HG02610 (cell line): ENCODE results near the gene PLXNA3.

Source experiments
- ATAC-seq: cut with Tn5 transposase; IDR thresholded peaks from one replicate; pipeline ENCODE4 v1.9.1; 2021; ENCODE audit warnings: mild to moderate bottlenecking, moderate library complexity; ENCODE audit not compliant: unreplicated experiment

PLXNA3 gene

DNA sequence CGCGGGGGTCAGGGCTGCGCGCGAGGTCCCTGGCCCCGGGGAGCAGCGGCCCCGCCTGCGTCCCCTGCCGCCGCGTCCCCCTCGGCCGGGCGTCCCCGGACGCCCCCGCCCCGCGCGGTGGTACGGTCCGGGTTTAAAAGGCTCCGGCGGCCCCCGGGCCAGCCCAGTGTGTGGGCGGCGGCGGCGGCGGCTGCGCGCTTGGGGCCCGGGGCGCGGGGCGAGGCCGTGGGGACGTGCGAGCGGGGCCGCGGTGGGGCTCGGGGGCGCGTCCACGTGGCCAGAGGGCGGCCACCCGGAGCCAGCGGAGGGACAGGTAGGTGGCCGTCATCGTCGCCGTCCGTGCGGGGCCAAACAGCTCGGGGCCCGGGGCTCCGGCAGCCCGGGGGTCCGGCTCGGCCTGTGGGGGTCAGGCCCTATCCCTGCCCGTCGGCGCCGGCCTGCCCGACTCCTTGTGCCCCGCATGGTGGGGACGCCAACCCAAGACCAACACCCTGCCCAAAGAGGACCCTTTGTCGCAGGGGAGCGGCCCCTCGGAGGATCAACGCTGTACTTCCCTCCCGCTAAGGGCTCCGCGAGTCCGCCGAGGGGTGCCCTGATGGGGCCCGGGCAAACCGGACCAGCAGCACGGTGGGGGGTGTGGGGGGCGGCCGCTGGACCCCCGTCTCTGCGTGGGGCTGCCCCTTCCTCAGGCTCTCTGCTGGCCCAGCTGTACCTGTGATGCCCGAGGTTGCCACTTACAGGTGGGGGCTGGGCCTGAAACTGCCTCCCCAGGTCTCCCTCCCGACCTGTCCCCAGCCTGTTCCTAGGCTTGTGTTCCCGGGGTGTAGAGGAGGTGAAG lies at the start of gene PLXNA3:
PLXNA3 (plus strand) TSS at position 166 of the 838 bp plus-strand sequence. CDS start 1,903 bp downstream, outside the sequence.
- peak; percentile 36 for ATAC-seq

DNA sequence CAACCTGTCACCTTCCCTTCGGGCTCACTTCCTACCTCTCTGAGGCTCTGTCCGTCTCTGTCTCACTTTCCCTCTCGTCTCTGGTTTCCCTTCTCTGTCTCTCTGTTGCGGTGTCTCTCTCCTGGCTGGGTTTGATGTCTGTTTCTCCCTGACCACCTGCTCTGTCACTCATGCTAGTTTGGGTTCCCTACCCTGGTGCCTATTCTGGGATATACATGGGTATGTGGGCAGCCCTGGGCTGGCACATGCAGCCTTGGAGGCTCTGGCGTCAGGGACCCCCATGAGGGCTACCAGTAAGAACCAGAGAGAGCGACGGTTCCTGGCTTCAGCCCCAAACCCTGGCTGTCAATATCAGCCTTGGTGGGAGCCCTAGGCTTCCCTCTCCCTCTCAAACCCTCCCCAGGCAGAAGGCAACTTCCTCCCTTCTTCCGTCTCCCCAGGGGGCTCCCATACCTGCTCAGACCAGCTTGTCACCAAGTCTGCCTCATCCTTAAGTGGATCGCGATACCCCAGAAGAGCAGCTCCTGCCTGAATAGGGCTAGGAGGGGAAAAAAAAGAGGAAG lies 49.3 kb upstream of the PLXNA3 start:
- peak; percentile 10 for ATAC-seq

DNA sequence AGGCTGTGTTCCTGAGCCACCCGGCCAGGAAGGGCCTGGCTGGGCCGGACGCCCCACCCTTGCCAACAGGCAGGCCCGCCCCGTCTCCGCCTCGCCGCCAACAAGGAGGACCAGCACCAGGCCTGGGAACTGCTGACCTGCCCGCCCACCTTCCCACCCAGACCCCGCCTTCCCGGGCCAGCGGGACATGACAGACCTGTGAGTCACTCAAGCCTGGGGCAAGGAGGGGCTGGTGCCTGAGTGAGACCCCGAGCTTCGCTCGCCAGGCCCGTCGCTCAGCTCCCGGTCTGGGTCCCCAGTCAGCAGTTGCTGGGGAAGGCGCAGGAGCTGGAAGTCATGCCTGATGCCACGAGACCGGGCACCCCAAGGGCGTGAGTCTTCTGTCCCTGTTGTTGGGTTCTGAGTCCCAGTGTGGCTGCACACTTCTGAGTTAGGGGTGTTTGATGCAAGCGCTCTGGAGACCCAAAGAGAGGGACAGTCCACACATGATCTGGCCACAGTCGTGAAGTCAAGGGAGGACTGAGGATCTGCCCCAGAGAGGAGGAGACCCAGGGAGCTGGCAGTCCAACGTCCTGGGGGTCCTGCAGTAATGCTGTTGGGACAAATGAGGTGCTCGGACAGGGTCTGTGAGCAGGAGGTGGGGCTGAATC lies 48.7 kb upstream of the PLXNA3 start, which contains the start of gene DNASE1L1:
DNASE1L1 (minus strand) TSS at position 33 of the 650 bp plus-strand sequence. CDS start 3,686 bp downstream, outside the sequence.
- peak; percentile 60 for ATAC-seq

DNA sequence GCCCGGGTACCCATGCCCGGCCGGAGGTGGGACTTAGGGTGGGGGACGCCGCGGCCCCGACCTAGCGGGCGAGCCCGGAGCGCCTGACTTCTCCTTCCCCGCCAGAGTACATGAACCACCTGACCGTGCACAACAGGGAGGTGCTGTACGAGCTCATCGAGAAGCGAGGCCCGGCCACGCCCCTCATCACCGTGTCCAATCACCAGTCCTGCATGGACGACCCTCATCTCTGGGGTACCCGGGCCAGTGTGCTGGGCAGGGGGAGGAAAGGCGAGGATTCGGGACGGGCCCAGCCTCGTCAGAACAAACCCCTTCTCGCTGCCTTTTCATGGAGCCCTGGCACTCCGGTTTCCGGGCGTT lies 46.1 kb upstream of the PLXNA3 start:
- ATAC-seq: peak; percentile 41

DNA sequence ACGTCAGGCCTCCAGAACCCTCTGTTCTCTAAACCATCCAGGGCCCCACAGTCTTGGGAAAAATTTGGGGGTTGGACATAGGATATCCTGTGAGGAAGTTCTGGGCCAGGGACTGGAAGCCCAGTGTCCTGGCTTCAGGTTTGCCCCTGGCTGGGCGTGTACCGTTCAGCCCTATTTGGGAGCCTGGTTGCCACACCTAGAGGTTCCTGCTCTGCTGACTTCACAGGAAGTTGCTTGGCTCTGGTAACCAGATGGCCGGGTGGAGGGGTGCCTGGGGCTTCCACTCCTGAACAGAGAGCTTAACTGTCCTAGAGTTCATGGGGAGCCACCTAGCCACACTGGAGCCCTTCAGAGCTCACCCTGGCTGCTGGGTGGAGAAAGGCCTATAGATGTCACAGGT lies 45.6 kb upstream of the PLXNA3 start:
- ATAC-seq: no peak

DNA sequence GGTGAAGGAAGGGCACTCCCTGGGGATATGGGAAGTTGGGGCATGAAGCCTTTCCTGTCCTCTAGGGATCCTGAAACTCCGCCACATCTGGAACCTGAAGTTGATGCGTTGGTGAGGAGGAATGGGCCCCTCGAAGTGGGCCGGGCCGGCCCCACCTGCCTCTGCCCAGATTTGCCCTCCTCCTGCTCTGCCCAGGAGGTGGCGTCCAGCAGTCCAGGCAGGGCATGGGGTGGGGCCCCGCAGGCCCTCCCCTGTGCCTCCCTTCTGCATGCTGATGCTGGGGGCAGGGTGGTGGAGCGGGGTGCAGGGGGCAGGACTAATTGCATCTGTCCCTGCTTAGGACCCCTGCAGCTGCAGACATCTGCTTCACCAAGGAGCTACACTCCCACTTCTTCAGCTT lies 44.9 kb upstream of the PLXNA3 start:
- no peak for ATAC-seq

DNA sequence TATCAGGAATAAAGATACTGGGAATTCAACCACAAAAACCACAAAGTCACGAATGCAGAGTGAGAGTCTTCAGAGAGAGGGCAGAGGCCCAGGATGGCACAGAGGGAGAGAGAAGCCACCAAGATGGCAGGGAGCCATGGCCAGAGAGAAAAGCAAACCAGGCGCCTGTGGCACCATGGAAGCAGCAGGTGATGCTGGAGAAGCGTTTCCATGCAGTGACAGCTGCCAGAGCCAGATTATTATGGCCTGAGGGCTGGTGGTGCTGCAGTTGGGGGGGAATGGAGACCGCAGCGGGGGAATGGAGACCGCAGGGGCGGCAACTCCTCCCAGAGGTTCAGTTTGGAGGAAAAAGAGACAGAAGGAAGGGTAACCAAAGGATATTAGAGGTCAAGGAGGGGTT lies 40.9 kb upstream of the PLXNA3 start:
- ATAC-seq: no peak

DNA sequence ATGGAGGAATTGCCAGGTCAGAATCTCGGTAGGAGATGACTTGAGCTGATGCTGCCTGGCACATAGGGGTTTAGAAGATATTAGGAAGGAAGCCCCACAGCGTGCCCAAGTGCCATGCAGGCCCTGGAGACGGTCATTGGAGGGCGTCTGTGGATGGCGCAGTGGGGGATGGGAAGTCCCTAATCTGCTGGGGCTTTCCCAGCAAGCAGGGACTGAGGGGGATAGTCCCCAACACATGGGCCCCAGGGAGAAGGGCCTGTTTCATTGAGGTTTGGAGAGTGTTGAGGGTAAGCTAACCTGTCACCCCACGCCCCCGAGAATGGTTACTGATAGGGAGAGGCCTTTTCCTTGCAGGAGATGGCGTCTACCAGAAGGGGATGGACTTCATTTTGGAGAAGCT lies 38.9 kb upstream of the PLXNA3 start:
- no peak for ATAC-seq

DNA sequence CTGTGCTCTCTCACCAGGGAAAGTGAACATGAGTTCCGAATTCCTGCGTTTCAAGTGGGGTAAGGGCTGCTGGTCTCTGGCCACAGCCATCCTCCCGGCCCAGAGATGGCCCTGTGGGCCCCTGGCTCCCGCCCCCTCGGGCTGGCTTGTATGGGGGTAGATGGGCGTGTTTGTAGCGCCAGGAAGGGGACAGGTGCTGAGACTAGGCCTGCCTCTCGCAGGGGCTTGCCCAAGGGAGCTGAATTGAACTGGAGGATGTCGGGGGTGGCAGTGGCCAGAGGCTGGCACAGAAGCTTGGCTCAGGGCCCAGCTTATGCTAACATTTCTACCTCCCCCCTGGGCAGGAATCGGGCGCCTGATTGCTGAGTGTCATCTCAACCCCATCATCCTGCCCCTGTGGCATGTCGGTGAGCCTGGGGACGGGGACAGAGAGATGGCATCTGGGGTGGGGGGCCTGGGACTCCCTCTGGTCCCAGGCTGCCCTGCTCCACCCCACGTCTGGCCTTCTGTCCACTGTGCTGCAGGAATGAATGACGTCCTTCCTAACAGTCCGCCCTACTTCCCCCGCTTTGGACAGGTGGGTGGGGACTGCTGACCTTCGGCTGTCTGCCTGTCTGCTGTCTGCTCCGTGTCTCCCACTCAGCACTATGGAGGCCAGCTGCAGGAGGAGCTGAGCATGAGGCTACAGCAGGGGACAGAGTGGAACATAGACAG lies 38.2 kb upstream of the PLXNA3 start:
- no peak for ATAC-seq

DNA sequence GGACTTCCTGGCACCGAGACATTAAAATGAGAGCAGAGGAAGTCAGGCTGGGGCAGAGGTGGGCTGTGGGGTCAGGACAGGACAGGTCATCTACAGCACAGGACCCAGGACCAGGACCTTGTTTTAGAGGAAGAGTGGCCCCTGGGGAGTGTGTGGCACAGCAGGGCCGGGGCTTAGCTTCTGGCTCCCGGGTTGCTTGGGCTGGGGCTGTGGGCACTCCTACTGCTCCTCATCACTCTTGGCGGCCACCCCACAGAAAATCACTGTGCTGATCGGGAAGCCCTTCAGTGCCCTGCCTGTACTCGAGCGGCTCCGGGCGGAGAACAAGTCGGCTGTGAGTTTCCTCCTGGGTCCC lies 37.7 kb upstream of the PLXNA3 start:
- no peak for ATAC-seq

DNA sequence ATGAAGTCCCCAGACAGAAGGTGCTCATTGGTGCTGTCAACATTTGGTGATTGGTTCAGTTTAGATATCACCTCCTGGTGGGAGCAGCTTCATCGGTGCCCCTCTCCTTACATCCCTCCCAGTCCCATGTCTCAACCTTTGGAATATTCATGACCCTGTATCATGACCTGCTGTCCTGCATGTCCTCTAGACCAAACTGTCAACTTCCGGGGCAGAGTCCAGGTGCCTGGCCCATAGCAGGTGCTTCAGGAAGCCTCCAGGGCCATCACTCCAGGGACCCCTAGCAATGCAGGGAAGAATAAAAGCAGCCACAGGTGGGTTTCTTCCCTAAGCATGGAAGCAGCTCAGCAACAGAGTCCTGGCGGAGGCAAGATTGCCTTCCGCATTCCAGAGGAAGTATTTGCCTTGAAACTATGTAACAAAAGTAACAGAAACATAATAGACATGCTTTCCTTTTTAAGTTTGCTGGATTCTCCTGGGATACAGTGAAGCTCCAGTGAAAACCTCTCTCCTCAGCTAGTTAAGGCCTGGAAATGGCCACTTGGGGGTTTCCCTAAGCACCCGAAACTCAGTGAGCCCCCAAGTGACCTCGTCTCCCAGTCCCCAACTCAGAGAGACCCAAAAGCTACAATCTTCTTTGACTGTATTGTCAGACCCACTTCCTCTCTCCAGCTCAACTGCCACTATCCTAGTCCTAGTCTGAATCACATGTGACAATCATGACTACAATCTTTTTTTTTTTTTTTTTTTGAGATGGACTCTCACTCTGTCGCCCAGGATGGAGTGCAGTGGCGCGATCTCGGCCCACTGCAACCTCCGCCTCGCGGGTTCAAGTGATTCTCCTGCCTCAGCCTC lies 30.9 kb upstream of the PLXNA3 start:
- ATAC-seq: no peak

DNA sequence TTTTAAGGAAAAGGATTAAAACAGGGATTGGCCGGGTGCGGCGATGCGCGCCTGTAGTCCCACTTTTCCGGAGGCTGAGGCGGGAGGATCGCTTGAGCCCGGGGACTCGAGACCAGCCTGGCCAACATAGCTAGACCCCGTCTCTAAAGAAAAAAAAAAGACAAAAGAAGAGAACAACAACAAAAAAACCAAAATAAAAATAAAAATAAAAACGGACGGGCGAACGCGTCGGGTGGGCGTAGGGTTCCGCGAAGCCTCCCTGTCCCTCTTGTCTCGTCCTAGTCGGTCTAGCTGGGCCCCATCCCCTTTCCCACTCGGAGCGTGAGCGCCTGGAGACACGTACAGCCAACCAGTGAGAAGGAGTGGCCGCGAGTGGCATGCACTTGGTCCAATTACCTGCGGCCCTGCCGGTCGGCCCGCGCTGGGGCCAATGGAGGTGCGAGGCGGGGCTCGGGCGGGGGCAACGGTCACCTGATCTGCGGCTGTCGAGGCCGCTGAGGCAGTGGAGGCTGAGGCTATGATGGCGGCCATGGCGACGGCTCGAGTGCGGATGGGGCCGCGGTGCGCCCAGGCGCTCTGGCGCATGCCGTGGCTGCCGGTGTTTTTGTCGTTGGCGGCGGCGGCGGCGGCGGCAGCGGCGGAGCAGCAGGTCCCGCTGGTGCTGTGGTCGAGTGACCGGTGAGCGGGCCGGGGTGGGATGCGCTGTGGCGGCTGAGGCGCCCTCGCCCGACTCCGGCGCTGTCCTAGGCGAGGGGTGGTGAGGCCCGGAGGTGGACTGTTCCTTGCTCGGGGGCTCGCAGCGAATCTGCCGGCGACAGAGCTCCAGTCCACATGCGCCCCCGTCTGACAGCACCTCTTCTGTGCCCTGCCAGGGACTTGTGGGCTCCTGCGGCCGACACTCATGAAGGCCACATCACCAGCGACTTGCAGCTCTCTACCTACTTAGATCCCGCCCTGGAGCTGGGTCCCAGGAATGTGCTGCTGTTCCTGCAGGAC lies 29.6 kb upstream of the PLXNA3 start, which contains the start of gene ATP6AP1:
ATP6AP1 (plus strand) TSS at position 502 of the 996 bp plus-strand sequence; CDS start at position 518, 16 bp downstream.
- ATAC-seq: peak; percentile 97

DNA sequence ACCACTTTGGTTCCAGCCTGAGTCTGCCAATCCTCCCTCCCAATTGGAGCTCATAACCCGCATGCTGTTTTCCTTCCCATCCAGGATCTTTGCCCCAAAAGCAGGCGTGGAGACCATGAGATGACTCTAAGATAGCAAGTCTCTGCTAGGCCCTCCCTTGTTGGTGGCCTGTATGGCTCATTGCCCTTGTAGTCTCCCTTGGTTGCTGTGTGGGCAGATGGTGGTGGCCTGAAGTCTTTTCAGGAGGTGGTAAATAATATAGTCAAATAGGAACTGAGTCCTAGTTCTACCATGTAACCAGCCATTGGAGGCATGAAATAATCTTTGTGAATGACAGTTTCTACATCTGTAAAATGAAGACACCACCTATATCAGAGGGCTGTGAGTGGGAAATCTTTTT lies 28.4 kb upstream of the PLXNA3 start:
- no peak for ATAC-seq

DNA sequence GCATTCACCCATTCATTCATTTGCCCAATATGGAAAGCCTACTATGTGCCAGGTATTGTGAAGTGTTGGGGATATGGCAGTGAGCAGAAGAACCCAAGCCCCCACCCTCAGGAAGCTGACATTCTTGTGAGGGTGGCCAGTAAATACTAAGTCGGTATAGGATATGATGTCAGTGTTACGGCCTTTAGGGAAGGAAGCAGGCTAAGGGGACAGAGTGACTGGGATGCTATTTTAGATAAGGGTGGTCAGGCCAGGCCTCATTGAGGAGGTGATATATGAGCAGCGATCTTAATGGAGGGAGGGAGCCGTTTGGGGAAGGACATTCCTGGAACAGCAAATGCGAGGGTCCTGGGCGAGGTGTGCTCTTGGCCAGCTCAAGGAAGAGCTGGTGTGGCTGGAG lies 27.6 kb upstream of the PLXNA3 start:
- ATAC-seq: no peak

DNA sequence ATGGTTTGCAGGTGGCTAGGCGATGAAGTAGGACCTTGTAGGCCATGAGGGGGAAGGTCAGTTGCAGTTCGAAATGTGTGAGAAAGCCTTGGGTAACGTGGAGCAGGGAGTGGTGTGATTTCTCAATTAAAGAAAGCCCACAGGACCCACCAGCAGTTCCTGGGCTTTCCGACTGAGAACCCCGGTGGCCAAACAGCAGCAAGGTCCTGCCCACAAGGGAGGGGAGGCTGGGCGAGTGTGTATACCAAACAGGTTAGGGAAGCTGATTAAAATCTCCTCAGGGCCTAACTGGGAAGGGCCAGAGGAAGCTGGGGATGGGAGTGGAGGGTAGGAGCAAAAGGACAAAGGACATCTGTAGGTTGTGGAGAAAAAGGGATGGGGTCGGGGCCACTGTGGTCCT lies 27.2 kb upstream of the PLXNA3 start:
- no peak for ATAC-seq

DNA sequence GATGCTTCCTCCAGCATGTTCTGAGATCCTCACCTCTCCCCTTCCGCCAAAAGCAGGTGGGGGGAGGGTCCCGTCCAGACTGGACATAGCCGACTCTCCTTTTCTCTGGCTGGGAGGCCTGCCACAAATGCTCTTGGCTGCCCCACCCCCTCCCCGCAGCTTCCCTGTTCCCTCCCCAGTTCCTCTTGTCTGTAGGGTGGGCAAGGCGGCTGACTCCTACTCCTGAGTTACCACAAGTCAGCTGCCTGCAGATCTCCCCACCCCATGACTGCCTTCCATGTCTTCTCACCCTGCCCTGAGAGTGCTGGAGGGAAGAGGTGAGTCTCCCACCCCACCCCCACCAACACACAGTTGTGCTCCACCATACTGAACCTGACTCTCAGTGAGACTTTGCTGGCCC lies 26.7 kb upstream of the PLXNA3 start:
- ATAC-seq: no peak

DNA sequence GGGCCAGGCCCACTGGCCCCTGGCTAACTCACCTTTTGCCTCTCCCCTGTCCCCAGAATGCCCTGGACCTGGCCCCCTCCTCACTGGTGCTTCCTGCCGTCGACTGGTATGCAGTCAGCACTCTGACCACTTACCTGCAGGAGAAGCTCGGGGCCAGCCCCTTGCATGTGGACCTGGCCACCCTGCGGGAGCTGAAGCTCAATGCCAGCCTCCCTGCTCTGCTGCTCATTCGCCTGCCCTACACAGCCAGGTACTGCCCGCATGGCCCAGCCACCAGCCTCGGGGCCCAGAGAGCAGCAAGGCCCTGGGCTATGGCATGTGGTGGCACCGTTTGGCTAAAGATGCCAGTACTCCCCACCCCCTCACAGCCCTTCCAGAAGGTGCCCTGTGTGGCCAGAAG lies 25.9 kb upstream of the PLXNA3 start:
- ATAC-seq: no peak

DNA sequence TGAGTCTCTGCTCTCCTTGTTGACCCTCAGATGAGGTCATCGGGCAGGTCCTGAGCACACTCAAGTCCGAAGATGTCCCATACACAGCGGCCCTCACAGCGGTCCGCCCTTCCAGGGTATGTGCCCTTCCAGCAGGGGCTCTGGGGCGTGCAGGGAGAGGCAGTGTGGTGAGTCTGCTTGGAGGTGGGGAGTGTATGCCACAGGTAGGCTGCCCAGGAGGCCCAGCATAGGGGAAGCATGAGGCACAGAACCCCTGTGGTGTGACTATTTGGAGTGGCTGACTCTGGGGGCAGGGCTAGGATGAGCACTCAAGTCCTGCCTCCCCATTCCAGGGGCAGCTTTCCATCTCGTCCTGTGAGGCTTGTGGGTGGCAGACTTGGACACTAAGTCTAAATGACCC lies 24.5 kb upstream of the PLXNA3 start:
- no peak for ATAC-seq
